Measurements from ENCODE around the gene SLC2A10. TPM values are rescaled to one million over a fixed set of nuclear protein-coding genes. Genes with fewer than 3 reads are reported as not detected.

The SLC2A10 gene
- total and polyA plus RNA-seq, 10 of the 15 experiments (the other 5 are each of a cell fraction or from before 2014, with no cell fraction given): not detected

GRCh38 chr20:46670228-46670584, 39.2 kb upstream of the SLC2A10 start:
- DNase-seq (ENCODE audit: low read depth, low spot score) (no peak), ATAC-seq (no peak), FAIRE-seq (no peak)
- Histone ChIP-seq H4K20me1 (ENCODE audit: control insufficient read depth, insufficient read depth) (no peaks in the 10 kb centered on the region), H3K4me3 (no peak overlapping the region), H2AFZ (ENCODE audit: control insufficient read depth, low read depth, low read length) (no peak overlapping the region), H3K4me2 (ENCODE audit: control insufficient read depth, insufficient read depth) (no peak overlapping the region), H3K27ac (ENCODE audit: control insufficient read depth, insufficient read depth) (no peak overlapping the region), H3K36me3 (ENCODE audit: control insufficient read depth in 2 of 2, insufficient read depth in 2 of 2, low read length in 1 of 2) (no peaks in the 10 kb centered on the region), H3K27me3 (replicated peaks in 1 of 2; ENCODE audit: control insufficient read depth in 2 of 2, insufficient read depth in 2 of 2, low read length in 1 of 2) (no peaks in the 10 kb centered on the region), H3K79me2 (ENCODE audit: control insufficient read depth, insufficient read depth, low read length) (no peaks in the 10 kb centered on the region), H3K4me1 (ENCODE audit: control insufficient read depth, insufficient read depth, low read length) (no peaks in the 10 kb centered on the region), H3K9ac (ENCODE audit: control insufficient read depth, insufficient read depth, low read length) (no peak overlapping the region), H3K9me3 (replicated peaks; ENCODE audit: control insufficient read depth, insufficient read depth, low read length) (no peaks in the 10 kb centered on the region; the same call in 2 of the 3 replicates)
- no TSS peak for BruUV-seq (replicated peaks)
- 0% methylated on average over 2 of the region's 2 CpGs for WGBS (ENCODE audit: insufficient coverage, insufficient replicate concordance, low lambda C conversion rate, missing lambda C conversion rate)
- intact Hi-C loops (cut with micrococcal nuclease; ENCODE audit: unreplicated experiment): no loop called here
- ChIA-PET POLR2A (no interaction called here), RAD21 (ENCODE audit: unreplicated experiment) (no interaction called here), SMC1A (ENCODE audit: uncharacterized antibody, unreplicated experiment) (no interaction called here), CTCF (no interaction called here)
- TF ChIP-seq, protein P1, sequence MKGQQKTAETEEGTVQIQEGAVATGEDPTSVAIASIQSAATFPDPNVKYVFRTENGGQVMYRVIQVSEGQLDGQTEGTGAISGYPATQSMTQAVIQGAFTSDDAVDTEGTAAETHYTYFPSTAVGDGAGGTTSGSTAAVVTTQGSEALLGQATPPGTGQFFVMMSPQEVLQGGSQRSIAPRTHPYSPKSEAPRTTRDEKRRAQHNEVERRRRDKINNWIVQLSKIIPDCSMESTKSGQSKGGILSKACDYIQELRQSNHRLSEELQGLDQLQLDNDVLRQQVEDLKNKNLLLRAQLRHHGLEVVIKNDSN (IDR thresholded peaks at IDR 0.05; ENCODE audit: borderline replicate concordance, extremely low read length, insufficient read depth, low read depth, low read length): no peak
- TF ChIP-seq JUND (IDR thresholded peaks at IDR 0.05; ENCODE audit: low read depth, low read length) (no peak), POU2F2 (IDR thresholded peaks at IDR 0.05; ENCODE audit: borderline replicate concordance, low read depth, low read length) (no peak), CEBPZ (IDR thresholded peaks at IDR 0.05; ENCODE audit: low read depth, low read length) (no peak), MTA3 (IDR thresholded peaks at IDR 0.05; ENCODE audit: borderline replicate concordance, low read length) (no peak), NR2C2 (IDR thresholded peaks at IDR 0.05; ENCODE audit: borderline replicate concordance, control insufficient read depth, insufficient read length, low read depth) (no peak), RAD21 (IDR thresholded peaks at IDR 0.05; ENCODE audit: insufficient read depth, low read depth, low read length) (no peak), HSF1 (IDR thresholded peaks at IDR 0.05; ENCODE audit: low read depth, low read length) (no peak), BMI1 (IDR thresholded peaks at IDR 0.05; ENCODE audit: borderline replicate concordance) (no peak), NBN (IDR thresholded peaks at IDR 0.05) (no peak), SMC3 (IDR thresholded peaks at IDR 0.05; ENCODE audit: borderline replicate concordance, low read length) (no peak)
- in situ Hi-C loops (cut with MboI): no loop called here

Measured in GM12878 (cell line).